Neural cell (in vitro differentiated cells): Measurements from ENCODE around the gene TNFRSF19. TPM values are rescaled to one million over a fixed set of nuclear protein-coding genes. Genes with fewer than 3 reads are reported as not detected.

ENCODE experiments used
- H2AFZ ChIP-seq: fragments of 200-600, 300-800 bp; sonication (generic), shearing (Covaris generic); 2 replicates; pipeline ENCODE4 v1.6.0; 2014; ENCODE audit warnings: low read depth, mild to moderate bottlenecking, antibody characterized with exemption, low read length, moderate library complexity
- H3F3A ChIP-seq: fragments of 200-600 bp; shearing (Covaris generic); 2 replicates; pipeline ENCODE4 v1.6.1; 2016; ENCODE audit warnings: mild to moderate bottlenecking, moderate library complexity, mixed read lengths, antibody characterized with exemption, low read length; ENCODE audit not compliant: insufficient read depth, poor library complexity, severe bottlenecking
- H3K27ac ChIP-seq: fragments of 200-600, 300-800 bp; sonication (generic), shearing (Covaris generic); 2 replicates; pipeline ENCODE4 v1.5.1; 2014; ENCODE audit warnings: mild to moderate bottlenecking, low read length, moderate library complexity
- H3K27me3 ChIP-seq: fragments of 300-800, 200-600 bp; sonication (generic), shearing (Covaris generic); 2 replicates; pipeline ENCODE4 v1.6.0; 2014; ENCODE audit warnings: mild to moderate bottlenecking, low read depth, low read length, moderate library complexity; ENCODE audit not compliant: insufficient read depth
- H3K36me3 ChIP-seq: fragments of 300-800, 200-600 bp; sonication (generic), shearing (Covaris generic); 2 replicates; pipeline ENCODE4 v1.5.1; 2014; ENCODE audit warnings: mild to moderate bottlenecking, antibody characterized with exemption, low read length, moderate library complexity; ENCODE audit not compliant: insufficient read depth
- H3K4me2 ChIP-seq: fragments of 300-800, 200-600 bp; sonication (generic), shearing (Covaris generic); 2 replicates; pipeline ENCODE4 v1.6.0; 2014; ENCODE audit warnings: mild to moderate bottlenecking, low read length
- H3K4me3 ChIP-seq: fragments of 300-800, 200-600 bp; sonication (generic), shearing (Covaris generic); 2 replicates; pipeline ENCODE4 v1.5.1; 2014; ENCODE audit warnings: mild to moderate bottlenecking, low read length, moderate library complexity
- H3K79me2 ChIP-seq: fragments of 200-600 bp; shearing (Covaris generic); replicated peaks from 2 replicates; pipeline ENCODE4 v1.6.0; 2014; ENCODE audit warnings: mild to moderate bottlenecking, low read length, moderate library complexity; ENCODE audit not compliant: insufficient read depth
- H3K9ac ChIP-seq: fragments of 300-800, 200-600 bp; sonication (generic), shearing (Covaris generic); 2 replicates; pipeline ENCODE4 v1.6.1; 2016; ENCODE audit warnings: mild to moderate bottlenecking, low read length, mixed read lengths
- H3K9me2 ChIP-seq: fragments of 200-600 bp; shearing (Covaris generic); 2 replicates; pipeline ENCODE4 v1.6.1; 2016; ENCODE audit warnings: mild to moderate bottlenecking, low read length, mixed read lengths; ENCODE audit not compliant: insufficient read depth
- H3K9me3 ChIP-seq: fragments of 200-600, 300-800 bp; sonication (generic), shearing (Covaris generic); 2 replicates; pipeline ENCODE4 v1.6.1; 2016; ENCODE audit warnings: mild to moderate bottlenecking, mixed run types, low read length, moderate library complexity, mixed read lengths
- H4K20me1 ChIP-seq: fragments of 200-600 bp; shearing (Covaris generic); 2 replicates; pipeline ENCODE4 v1.6.1; 2016; ENCODE audit warnings: mild to moderate bottlenecking, mixed run types; ENCODE audit not compliant: insufficient read depth
- CTCF ChIP-seq: fragments of 450-650 bp; IDR thresholded peaks from 2 replicates; pipeline ENCODE4 v1.5.1; 2014; ENCODE audit warnings: antibody characterized with exemption, mild to moderate bottlenecking, moderate library complexity; ENCODE audit not compliant: poor library complexity, severe bottlenecking
- EP300 ChIP-seq: fragments of 450-650 bp; conservative IDR thresholded peaks from 2 replicates; pipeline ENCODE4 v1.6.1; 2014; ENCODE audit warnings: antibody characterized with exemption, mild to moderate bottlenecking, moderate library complexity; ENCODE audit not compliant: poor library complexity, severe bottlenecking
- EZH2 ChIP-seq: fragments of 200-600, 300-800 bp; shearing (Covaris generic), sonication (generic); IDR thresholded peaks from 2 replicates; pipeline ENCODE4 v1.6.1; 2014; ENCODE audit warnings: antibody characterized with exemption, low read length, borderline replicate concordance, mild to moderate bottlenecking; ENCODE audit not compliant: insufficient read depth, poor library complexity, severe bottlenecking
- MXI1 ChIP-seq: fragments of 450-650 bp; conservative IDR thresholded peaks from 2 replicates; pipeline ENCODE4 v1.6.1; 2014; ENCODE audit warnings: antibody characterized with exemption, mild to moderate bottlenecking; ENCODE audit not compliant: poor library complexity, severe bottlenecking
- POLR2AphosphoS5 ChIP-seq: IDR thresholded peaks from 2 replicates; pipeline ENCODE4 v1.6.1; 2012
- RAD21 ChIP-seq: fragments of 450-650 bp; conservative IDR thresholded peaks from 2 replicates; pipeline ENCODE4 v1.6.1; 2014; ENCODE audit warnings: antibody characterized with exemption, mild to moderate bottlenecking, moderate library complexity
- SMC3 ChIP-seq: fragments of 450-650 bp; conservative IDR thresholded peaks from 2 replicates; pipeline ENCODE4 v1.6.1; 2014; ENCODE audit warnings: antibody characterized with exemption, mild to moderate bottlenecking, moderate library complexity; ENCODE audit not compliant: poor library complexity
- TAF1 ChIP-seq: IDR thresholded peaks from 2 replicates; pipeline ENCODE4 v1.6.1; 2012; ENCODE audit warnings: low read depth
- polyA plus RNA-seq: library from polyadenylated mRNA; depleted of rRNA; stranded (reverse); fragments of >200 nt; gene quantifications from 2 replicates; pipeline ENCODE4 v1.2.3, GENCODE V29; 2014
- TF ChIP-seq, protein P1 (sequence below): IDR thresholded peaks from 2 replicates; pipeline ENCODE4 v1.6.1; 2012; ENCODE audit warnings: borderline replicate concordance

The TNFRSF19 gene
- polyA plus RNA-seq, 1 donor from 2014 or later = 3.3 TPM

- TF ChIP-seq TAF1 (no peak), CTCF (no peak), RAD21 (no peak), EP300 (no peak), POLR2AphosphoS5 (no peak), MXI1 (no peak), EZH2 (no peak), SMC3 (no peak)
- TF ChIP-seq, protein P1, sequence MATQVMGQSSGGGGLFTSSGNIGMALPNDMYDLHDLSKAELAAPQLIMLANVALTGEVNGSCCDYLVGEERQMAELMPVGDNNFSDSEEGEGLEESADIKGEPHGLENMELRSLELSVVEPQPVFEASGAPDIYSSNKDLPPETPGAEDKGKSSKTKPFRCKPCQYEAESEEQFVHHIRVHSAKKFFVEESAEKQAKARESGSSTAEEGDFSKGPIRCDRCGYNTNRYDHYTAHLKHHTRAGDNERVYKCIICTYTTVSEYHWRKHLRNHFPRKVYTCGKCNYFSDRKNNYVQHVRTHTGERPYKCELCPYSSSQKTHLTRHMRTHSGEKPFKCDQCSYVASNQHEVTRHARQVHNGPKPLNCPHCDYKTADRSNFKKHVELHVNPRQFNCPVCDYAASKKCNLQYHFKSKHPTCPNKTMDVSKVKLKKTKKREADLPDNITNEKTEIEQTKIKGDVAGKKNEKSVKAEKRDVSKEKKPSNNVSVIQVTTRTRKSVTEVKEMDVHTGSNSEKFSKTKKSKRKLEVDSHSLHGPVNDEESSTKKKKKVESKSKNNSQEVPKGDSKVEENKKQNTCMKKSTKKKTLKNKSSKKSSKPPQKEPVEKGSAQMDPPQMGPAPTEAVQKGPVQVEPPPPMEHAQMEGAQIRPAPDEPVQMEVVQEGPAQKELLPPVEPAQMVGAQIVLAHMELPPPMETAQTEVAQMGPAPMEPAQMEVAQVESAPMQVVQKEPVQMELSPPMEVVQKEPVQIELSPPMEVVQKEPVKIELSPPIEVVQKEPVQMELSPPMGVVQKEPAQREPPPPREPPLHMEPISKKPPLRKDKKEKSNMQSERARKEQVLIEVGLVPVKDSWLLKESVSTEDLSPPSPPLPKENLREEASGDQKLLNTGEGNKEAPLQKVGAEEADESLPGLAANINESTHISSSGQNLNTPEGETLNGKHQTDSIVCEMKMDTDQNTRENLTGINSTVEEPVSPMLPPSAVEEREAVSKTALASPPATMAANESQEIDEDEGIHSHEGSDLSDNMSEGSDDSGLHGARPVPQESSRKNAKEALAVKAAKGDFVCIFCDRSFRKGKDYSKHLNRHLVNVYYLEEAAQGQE = no peak
- H3K79me2 ChIP-seq = no peaks in the 10 kb centered on the region
- no peak overlapping the region for H3K9ac ChIP-seq
- no peak overlapping the region for H3K27ac ChIP-seq
- H3K4me2 ChIP-seq = no peak overlapping the region
- H3K9me2 ChIP-seq = no peaks in the 10 kb centered on the region
- H3K4me3 ChIP-seq = no peak overlapping the region
- no peaks in the 10 kb centered on the region for H4K20me1 ChIP-seq
- H3F3A ChIP-seq = no peaks in the 10 kb centered on the region
- H3K27me3 ChIP-seq = no peaks in the 10 kb centered on the region
- H3K9me3 ChIP-seq = no peaks in the 10 kb centered on the region
- H2AFZ ChIP-seq = no peak overlapping the region
- H3K36me3 ChIP-seq = no peaks in the 10 kb centered on the region
Measured at GRCh38 chr13:23626700-23627099, 56.5 kb downstream of the TNFRSF19 start.

DNA sequence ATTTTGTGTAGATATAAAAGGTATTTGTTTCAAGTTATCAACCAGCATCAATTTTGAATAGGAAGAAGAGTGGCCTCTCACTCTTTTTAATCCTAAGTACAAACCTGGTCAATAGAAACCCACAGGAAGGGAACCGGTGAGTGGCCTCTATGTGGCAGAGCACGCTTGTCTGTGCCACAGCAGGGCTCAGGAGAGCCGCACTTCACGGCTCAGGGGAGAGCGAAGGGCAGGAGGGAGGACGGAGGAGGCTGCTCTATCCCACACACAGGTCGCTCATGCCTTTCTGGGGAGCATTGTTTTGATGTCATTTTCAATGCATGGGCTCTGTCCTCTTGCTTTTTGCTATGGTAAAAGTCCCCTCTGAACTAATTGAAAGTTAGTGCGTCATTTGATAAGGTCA, 57.2 kb downstream of the TNFRSF19 start:
- H4K20me1 ChIP-seq = no peaks in the 10 kb centered on the region
- H3K4me2 ChIP-seq = no peak overlapping the region
- no peaks in the 10 kb centered on the region for H3K36me3 ChIP-seq
- H3K27me3 ChIP-seq = no peaks in the 10 kb centered on the region
- no peak for TF ChIP-seq SMC3
- no peak for TF ChIP-seq RAD21
- TF ChIP-seq, protein P1 = no peak
- TF ChIP-seq TAF1 = no peak
- no peak for TF ChIP-seq POLR2AphosphoS5
- TF ChIP-seq EZH2 = no peak
- no peak for TF ChIP-seq MXI1
- no peak for TF ChIP-seq EP300
- no peak for TF ChIP-seq CTCF
- no peak overlapping the region for H3K9ac ChIP-seq
- H3K79me2 ChIP-seq = no peaks in the 10 kb centered on the region
- H3F3A ChIP-seq = no peaks in the 10 kb centered on the region
- no peak overlapping the region for H3K27ac ChIP-seq
- no peaks in the 10 kb centered on the region for H3K9me3 ChIP-seq
- no peaks in the 10 kb centered on the region for H3K9me2 ChIP-seq
- no peak overlapping the region for H3K4me3 ChIP-seq
- no peak overlapping the region for H2AFZ ChIP-seq
